ENCODE results near the gene CDC42BPB. TPM values are rescaled to one million over a fixed set of nuclear protein-coding genes. Genes with fewer than 3 reads are reported as not detected.

CDC42BPB gene
- total RNA-seq, 1 experiment from 2014 or later, result 82.7 TPM

- H3K9me3 Mint-ChIP-seq (ENCODE audit: unreplicated experiment), result no peaks in the 10 kb centered on the region
- intact Hi-C loops (cut with micrococcal nuclease), result no loop called here
- no TSS peak for BruUV-seq (replicated peaks)
- ChIA-PET POLR2A (no interaction called here), CTCF (interaction anchor here (0.5 kb wide), 1 partner anchor 10 kb away, joined by 3 read pairs; no protein-coding TSS in a partner anchor)
- H3K27ac Mint-ChIP-seq (ENCODE audit: low read depth, unreplicated experiment), result no peak overlapping the region
- H3K4me3 Mint-ChIP-seq (ENCODE audit: unreplicated experiment), result no peak overlapping the region
- H3K4me1 Mint-ChIP-seq (ENCODE audit: insufficient read depth, unreplicated experiment), result no peaks in the 10 kb centered on the region
- TF ChIP-seq CTCF (IDR thresholded peaks at IDR 0.05; ENCODE audit: unreplicated experiment), result no peak
- H3K27me3 Mint-ChIP-seq (ENCODE audit: insufficient read depth, unreplicated experiment), result no peaks in the 10 kb centered on the region
- no peak for DNase-seq (ENCODE audit: unreplicated experiment)
- H3K36me3 Mint-ChIP-seq (ENCODE audit: insufficient read depth, unreplicated experiment), result peaks cover 37% of the 10 kb centered on the region
Observed at GRCh38 chr14:102901633-102902032, 155.7 kb downstream of the CDC42BPB start.

GRCh38 chr14:102900631-102901571 lies 156.4 kb downstream of the CDC42BPB start:
- ChIA-PET POLR2A (no interaction called here), CTCF (interaction anchor here (0.5 kb wide), 1 partner anchor 10 kb away, joined by 3 read pairs; no protein-coding TSS in a partner anchor)
- Mint-ChIP-seq H3K4me1 (ENCODE audit: insufficient read depth, unreplicated experiment) (no peaks in the 10 kb centered on the region), H3K27me3 (ENCODE audit: insufficient read depth, unreplicated experiment) (no peaks in the 10 kb centered on the region), H3K4me3 (ENCODE audit: unreplicated experiment) (no peak overlapping the region), H3K27ac (ENCODE audit: low read depth, unreplicated experiment) (no peak overlapping the region), H3K36me3 (ENCODE audit: insufficient read depth, unreplicated experiment) (peaks cover 39% of the 10 kb centered on the region), H3K9me3 (ENCODE audit: unreplicated experiment) (no peaks in the 10 kb centered on the region)
- BruUV-seq (replicated peaks), result no TSS peak
- intact Hi-C loops (cut with micrococcal nuclease), result no loop called here
- DNase-seq (ENCODE audit: unreplicated experiment), result no peak
- no peak for TF ChIP-seq CTCF (IDR thresholded peaks at IDR 0.05; ENCODE audit: unreplicated experiment)

GRCh38 chr14:102899516-102899900 lies 157.8 kb downstream of the CDC42BPB start:
- ChIA-PET POLR2A (no interaction called here), CTCF (interaction anchor here (0.7 kb wide), 1 partner anchor 17 kb away, joined by 4 read pairs; no protein-coding TSS in a partner anchor)
- Mint-ChIP-seq H3K4me3 (ENCODE audit: unreplicated experiment) (no peak overlapping the region), H3K27me3 (ENCODE audit: insufficient read depth, unreplicated experiment) (no peaks in the 10 kb centered on the region), H3K4me1 (ENCODE audit: insufficient read depth, unreplicated experiment) (no peaks in the 10 kb centered on the region), H3K36me3 (ENCODE audit: insufficient read depth, unreplicated experiment) (peaks cover 40% of the 10 kb centered on the region), H3K27ac (ENCODE audit: low read depth, unreplicated experiment) (no peak overlapping the region), H3K9me3 (ENCODE audit: unreplicated experiment) (no peaks in the 10 kb centered on the region)
- TF ChIP-seq CTCF (IDR thresholded peaks at IDR 0.05; ENCODE audit: unreplicated experiment), result no peak
- intact Hi-C loops (cut with micrococcal nuclease), result no loop called here
- DNase-seq (ENCODE audit: unreplicated experiment), result no peak
- no TSS peak for BruUV-seq (replicated peaks)

GRCh38 chr14:102898776-102899515 lies 158.4 kb downstream of the CDC42BPB start:
- no peaks in the 10 kb centered on the region for H3K9me3 Mint-ChIP-seq (ENCODE audit: unreplicated experiment)
- H3K4me3 Mint-ChIP-seq (ENCODE audit: unreplicated experiment), result no peak overlapping the region
- DNase-seq (ENCODE audit: unreplicated experiment), result no peak
- no peak for TF ChIP-seq CTCF (IDR thresholded peaks at IDR 0.05; ENCODE audit: unreplicated experiment)
- intact Hi-C loops (cut with micrococcal nuclease), result no loop called here
- peaks cover 42% of the 10 kb centered on the region for H3K36me3 Mint-ChIP-seq (ENCODE audit: insufficient read depth, unreplicated experiment)
- no peak overlapping the region for H3K27ac Mint-ChIP-seq (ENCODE audit: low read depth, unreplicated experiment)
- no peaks in the 10 kb centered on the region for H3K4me1 Mint-ChIP-seq (ENCODE audit: insufficient read depth, unreplicated experiment)
- no peaks in the 10 kb centered on the region for H3K27me3 Mint-ChIP-seq (ENCODE audit: insufficient read depth, unreplicated experiment)
- POLR2A ChIA-PET, result no interaction called here
- BruUV-seq (replicated peaks), result no TSS peak
- CTCF ChIA-PET, result interaction anchor here (0.7 kb wide), 1 partner anchor 17 kb away, joined by 4 read pairs; no protein-coding TSS in a partner anchor

All from MCF 10A (cell line).